Stimulated activated naive CD8-positive, alpha-beta T cell treated with anti-CD3 and anti-CD28 coated beads, Interleukin-15, Interleukin-2, amounts not matched to agents 100 ng/mL and 50 ng/mL, for 24 hours (primary cell): ENCODE measurements around the gene NMB.
"Not testable (repeated sequence)": the region's sequence is repeated elsewhere in the genome, so short reads cannot be mapped to it uniquely, and the experiment has no call there.

ENCODE experiments used
- H3K27ac Mint-ChIP-seq: one replicate; pipeline ENCODE4 v1.8.0; 2021; ENCODE audit warnings: mild to moderate bottlenecking, mixed read lengths
- H3K27me3 Mint-ChIP-seq: one replicate; pipeline ENCODE4 v1.8.0; 2021; ENCODE audit warnings: mixed read lengths
- H3K36me3 Mint-ChIP-seq: one replicate; pipeline ENCODE4 v1.8.0; 2021; ENCODE audit warnings: low read depth, mixed read lengths
- H3K4me1 Mint-ChIP-seq: one replicate; pipeline ENCODE4 v1.8.0; 2021; ENCODE audit warnings: low read depth, mixed read lengths
- H3K4me3 Mint-ChIP-seq: one replicate; pipeline ENCODE4 v1.8.0; 2021; ENCODE audit warnings: mild to moderate bottlenecking, mixed read lengths
- H3K9me3 Mint-ChIP-seq: one replicate; pipeline ENCODE4 v1.8.0; 2021; ENCODE audit warnings: mixed read lengths

Gene NMB, protein sequence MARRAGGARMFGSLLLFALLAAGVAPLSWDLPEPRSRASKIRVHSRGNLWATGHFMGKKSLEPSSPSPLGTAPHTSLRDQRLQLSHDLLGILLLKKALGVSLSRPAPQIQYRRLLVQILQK

GRCh38 chr15:84658080-84658787 lies at the start of gene NMB:
TSS of gene NMB (minus strand) at chr15:84658199. CDS start at chr15:84658152, 47 bp downstream.
- H3K4me3 Mint-ChIP-seq, result peak within 1 kb of the TSS; percentile 70
- no peaks in the 10 kb centered on the region for H3K36me3 Mint-ChIP-seq
- H3K27ac Mint-ChIP-seq, result peak within 1 kb of the TSS; percentile 71
- no peaks in the 10 kb centered on the region for H3K27me3 Mint-ChIP-seq
- H3K9me3 Mint-ChIP-seq, result no peaks in the 10 kb centered on the region
- peaks cover 39% of the 10 kb centered on the region for H3K4me1 Mint-ChIP-seq

DNA sequence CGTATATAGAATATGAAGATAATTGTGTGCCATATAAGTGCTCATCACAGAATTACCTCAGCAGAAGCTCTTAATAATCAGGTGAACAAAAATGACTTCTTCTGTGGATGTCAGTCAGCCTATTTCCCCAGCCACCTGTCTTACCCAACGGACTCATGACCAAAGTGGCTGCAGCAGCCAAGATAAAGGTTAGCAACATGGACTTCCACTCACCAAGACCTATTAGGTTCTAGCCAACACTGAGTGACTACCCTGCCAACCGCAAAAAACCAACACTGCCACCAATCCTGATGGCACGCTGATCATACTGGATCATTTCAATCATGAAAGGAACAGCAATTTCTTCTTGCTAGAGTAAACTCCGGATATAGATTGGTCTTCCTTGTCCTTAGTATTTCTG lies 45.8 kb upstream of the NMB start:
- H3K36me3 Mint-ChIP-seq, result peaks cover 22% of the 10 kb centered on the region
- H3K4me1 Mint-ChIP-seq, result peaks cover 67% of the 10 kb centered on the region
- no peaks in the 10 kb centered on the region for H3K9me3 Mint-ChIP-seq
- H3K27ac Mint-ChIP-seq, result no peak overlapping the region
- no peaks in the 10 kb centered on the region for H3K27me3 Mint-ChIP-seq
- H3K4me3 Mint-ChIP-seq, result no peak overlapping the region

DNA sequence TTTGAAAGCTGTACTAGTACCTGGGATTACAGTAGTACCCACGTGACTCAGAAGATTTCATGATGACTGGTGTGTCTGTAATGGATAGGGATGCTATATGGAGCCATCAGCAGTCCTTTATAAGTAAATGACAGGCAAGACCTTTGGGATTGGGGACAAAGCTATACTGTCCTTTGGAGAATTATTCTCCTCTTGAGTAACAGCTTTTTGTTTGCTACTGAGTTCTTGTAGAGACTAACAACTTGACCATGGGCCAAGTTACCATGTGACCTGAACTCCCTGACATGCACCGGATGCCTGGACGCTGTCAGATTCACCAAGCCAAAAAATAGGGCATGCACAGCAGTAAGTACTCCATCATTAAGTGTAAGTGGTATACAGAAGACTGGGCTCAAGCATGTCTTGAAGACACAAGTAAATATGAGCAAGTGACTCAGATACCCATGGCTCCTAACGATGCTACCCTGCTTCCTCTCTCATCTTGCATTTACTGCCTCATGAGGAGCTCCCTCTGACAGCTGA lies 45.0 kb upstream of the NMB start:
- Mint-ChIP-seq H3K27ac (no peak overlapping the region), H3K36me3 (peaks cover 19% of the 10 kb centered on the region), H3K4me3 (no peak overlapping the region), H3K4me1 (peaks cover 69% of the 10 kb centered on the region), H3K9me3 (no peaks in the 10 kb centered on the region), H3K27me3 (no peaks in the 10 kb centered on the region)

- Mint-ChIP-seq H3K27me3 (no peaks in the 10 kb centered on the region), H3K4me1 (peaks cover 71% of the 10 kb centered on the region), H3K9me3 (no peaks in the 10 kb centered on the region), H3K27ac (peak overlapping the region; percentile 86), H3K36me3 (peaks cover 15% of the 10 kb centered on the region), H3K4me3 (peak overlapping the region; percentile 30)
These were observed 41.7 kb upstream of the NMB start for GRCh38 chr15:84699538-84700191.

DNA sequence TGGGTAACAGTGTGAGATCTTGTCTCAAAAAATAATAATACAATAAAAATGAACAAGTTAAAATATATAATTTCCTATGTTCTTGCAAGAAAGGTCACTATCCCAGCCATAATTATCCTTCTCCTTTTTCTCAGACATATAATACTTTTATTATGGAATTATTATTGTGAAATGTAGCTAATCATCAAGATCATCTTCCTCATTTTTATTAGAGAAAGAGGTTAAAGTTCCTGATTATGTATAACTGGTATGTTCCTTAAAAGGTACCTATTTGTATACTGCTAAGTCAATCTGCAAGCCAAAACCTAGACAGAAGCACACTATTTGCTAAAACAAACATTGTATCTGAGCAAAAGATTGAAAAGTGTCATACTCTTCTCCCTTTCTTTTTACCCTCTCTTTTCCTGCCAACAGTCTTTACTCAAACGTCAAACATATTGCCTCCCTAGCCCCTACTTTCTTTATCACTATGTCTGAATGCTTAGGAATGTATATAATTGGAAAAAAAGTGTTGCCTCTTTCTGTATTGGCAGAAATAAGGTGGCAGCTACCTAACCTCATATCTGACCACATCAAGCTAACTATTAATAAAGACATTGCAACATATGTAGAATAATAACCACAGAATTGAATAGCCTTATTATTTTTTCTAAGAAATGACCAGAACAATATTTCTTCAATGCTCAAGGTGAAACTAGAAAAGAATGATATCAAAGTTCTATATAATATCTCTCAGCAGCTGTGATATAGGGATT lies 39.4 kb upstream of the NMB start:
- no peak overlapping the region for H3K4me3 Mint-ChIP-seq
- peaks cover 59% of the 10 kb centered on the region for H3K4me1 Mint-ChIP-seq
- no peaks in the 10 kb centered on the region for H3K9me3 Mint-ChIP-seq
- H3K27ac Mint-ChIP-seq, result peak overlapping the region; percentile 9
- no peaks in the 10 kb centered on the region for H3K27me3 Mint-ChIP-seq
- H3K36me3 Mint-ChIP-seq, result peaks cover 18% of the 10 kb centered on the region

DNA sequence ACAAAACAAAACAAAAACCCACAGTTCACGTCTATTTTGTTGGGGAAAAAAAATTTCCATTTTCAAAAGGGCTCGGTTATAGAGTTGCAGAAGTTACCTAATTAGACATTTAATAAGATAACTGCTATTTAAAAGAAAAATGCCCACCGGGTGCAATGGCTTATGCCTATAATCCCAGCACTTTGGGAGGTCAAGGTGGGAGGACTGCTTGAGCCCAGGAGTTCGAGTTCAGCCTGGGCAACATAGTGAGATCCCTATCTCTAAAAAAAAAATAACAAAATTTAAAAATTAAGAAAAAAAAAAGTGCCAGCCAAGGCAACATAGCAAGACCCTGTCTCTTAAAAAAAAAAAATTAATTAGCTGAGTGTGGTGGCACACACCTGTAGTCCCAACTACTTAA lies 38.8 kb upstream of the NMB start:
- Mint-ChIP-seq H3K4me1 (peaks cover 63% of the 10 kb centered on the region), H3K36me3 (peaks cover 20% of the 10 kb centered on the region), H3K27me3 (no peaks in the 10 kb centered on the region), H3K27ac (no peak overlapping the region), H3K4me3 (no peak overlapping the region), H3K9me3 (no peaks in the 10 kb centered on the region)

DNA sequence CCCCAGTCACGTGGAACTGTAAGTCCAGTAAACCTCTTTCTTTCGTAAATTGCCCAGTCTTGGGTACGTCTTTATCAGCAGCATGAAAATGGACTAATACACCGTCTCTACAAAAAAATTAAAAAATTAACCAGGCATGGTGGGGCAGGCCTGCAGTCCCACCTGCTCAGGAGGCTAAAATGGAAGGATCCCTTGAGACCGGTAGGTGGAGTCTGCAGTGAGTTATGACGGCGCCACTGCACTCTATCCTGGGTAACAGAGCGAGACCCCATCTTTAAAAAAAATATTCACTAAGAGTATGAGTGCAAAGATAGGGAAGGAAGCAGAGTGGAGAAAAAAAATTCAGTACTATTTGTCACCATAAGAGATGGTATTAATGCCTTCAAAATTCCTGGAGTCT lies 32.3 kb upstream of the NMB start:
- Mint-ChIP-seq H3K36me3 (peaks cover 54% of the 10 kb centered on the region), H3K9me3 (no peaks in the 10 kb centered on the region), H3K27ac (peak overlapping the region; percentile 38), H3K4me1 (peaks cover 41% of the 10 kb centered on the region), H3K4me3 (no peak overlapping the region), H3K27me3 (no peaks in the 10 kb centered on the region)

- no peaks in the 10 kb centered on the region for H3K27me3 Mint-ChIP-seq
- no peak overlapping the region for H3K27ac Mint-ChIP-seq
- peaks cover 59% of the 10 kb centered on the region for H3K36me3 Mint-ChIP-seq
- H3K4me1 Mint-ChIP-seq, result peaks cover 41% of the 10 kb centered on the region
- no peak overlapping the region for H3K4me3 Mint-ChIP-seq
- no peaks in the 10 kb centered on the region for H3K9me3 Mint-ChIP-seq
These were observed 31.9 kb upstream of the NMB start for GRCh38 chr15:84689858-84690257.

GRCh38 chr15:84686446-84686845 lies 28.4 kb upstream of the NMB start:
- H3K27ac Mint-ChIP-seq, result peak overlapping the region; percentile 79
- H3K4me3 Mint-ChIP-seq, H3K27me3 Mint-ChIP-seq, H3K9me3 Mint-ChIP-seq: not testable (repeated sequence)
- H3K36me3 Mint-ChIP-seq, result peaks cover 70% of the 10 kb centered on the region
- peaks cover 42% of the 10 kb centered on the region for H3K4me1 Mint-ChIP-seq

GRCh38 chr15:84685304-84685703 lies 27.3 kb upstream of the NMB start:
- Mint-ChIP-seq H3K27me3 (no peaks in the 10 kb centered on the region), H3K4me3 (no peak overlapping the region), H3K9me3 (no peaks in the 10 kb centered on the region), H3K4me1 (peaks cover 34% of the 10 kb centered on the region), H3K36me3 (peaks cover 72% of the 10 kb centered on the region), H3K27ac (no peak overlapping the region)

DNA sequence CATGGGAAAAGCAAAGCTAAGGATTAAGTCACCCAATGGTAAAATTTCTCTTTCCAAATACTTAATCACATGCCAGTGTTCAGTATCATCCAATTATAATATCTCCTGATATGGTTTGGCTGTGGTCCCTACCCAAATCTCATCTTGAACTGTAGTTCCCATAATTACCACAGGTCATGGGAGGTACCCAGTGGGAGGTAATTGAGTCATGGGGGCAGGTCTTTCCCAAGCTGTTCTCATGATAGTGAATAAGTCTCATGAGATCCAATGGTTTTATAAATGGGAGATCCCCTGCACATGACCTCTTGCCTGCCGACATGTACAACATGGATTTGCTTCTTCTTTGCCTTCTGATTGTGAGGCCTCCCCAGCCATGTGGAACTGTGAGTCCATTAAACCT lies 26.1 kb upstream of the NMB start:
- Mint-ChIP-seq H3K9me3 (no peaks in the 10 kb centered on the region), H3K27ac (no peak overlapping the region), H3K36me3 (peaks cover 75% of the 10 kb centered on the region), H3K27me3 (no peaks in the 10 kb centered on the region), H3K4me1 (peaks cover 31% of the 10 kb centered on the region), H3K4me3 (no peak overlapping the region)

DNA sequence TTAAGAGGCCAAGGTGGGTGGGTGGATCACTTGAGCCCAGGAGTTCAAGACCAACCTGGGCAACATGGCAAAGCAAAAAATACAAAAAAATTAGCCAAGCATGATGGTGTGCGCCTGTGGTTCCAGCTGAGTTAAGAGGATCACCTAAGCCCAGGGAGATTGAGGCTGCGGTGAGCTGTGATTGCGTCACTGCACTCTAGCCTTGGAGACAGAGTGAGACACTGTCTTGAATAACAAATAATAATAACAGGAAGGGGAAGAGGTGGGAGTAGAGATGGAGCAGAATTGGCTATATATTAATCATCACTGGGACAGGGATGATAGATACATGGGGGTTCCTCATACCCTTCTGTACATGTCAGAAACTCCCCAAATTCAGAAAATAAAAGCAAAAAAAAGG lies 23.8 kb upstream of the NMB start:
- H3K27ac Mint-ChIP-seq, result peak overlapping the region; percentile 37
- H3K27me3 Mint-ChIP-seq, result no peaks in the 10 kb centered on the region
- H3K4me3 Mint-ChIP-seq, result no peak overlapping the region
- no peaks in the 10 kb centered on the region for H3K9me3 Mint-ChIP-seq
- H3K36me3 Mint-ChIP-seq, result peaks cover 64% of the 10 kb centered on the region
- peaks cover 18% of the 10 kb centered on the region for H3K4me1 Mint-ChIP-seq

DNA sequence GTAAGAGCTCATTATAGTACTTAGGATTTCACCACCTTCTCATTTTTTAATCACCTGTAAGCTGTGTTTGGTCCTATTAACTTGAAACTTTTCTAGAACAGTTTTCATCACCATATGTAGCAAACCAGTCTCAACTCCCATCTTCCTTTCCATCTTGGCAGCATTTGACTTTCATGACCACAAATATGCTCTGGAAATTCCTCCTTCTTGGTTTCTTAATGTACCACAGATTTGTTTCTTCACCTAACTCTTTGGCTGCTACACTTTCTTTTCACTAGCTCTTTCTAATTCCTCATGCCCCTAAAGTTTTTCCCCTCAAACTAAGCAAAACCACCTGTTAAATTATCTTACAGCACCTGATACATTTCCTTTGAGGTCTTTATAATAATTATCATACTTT lies 13.2 kb upstream of the NMB start:
- Mint-ChIP-seq H3K9me3 (no peaks in the 10 kb centered on the region), H3K36me3 (peaks cover 57% of the 10 kb centered on the region), H3K4me1 (peaks cover 39% of the 10 kb centered on the region), H3K4me3 (no peak overlapping the region), H3K27ac (peak overlapping the region; percentile 65), H3K27me3 (no peaks in the 10 kb centered on the region)

- Mint-ChIP-seq H3K4me1 (peaks cover 41% of the 10 kb centered on the region), H3K4me3 (peak overlapping the region; percentile 1), H3K9me3 (no peaks in the 10 kb centered on the region), H3K36me3 (peaks cover 52% of the 10 kb centered on the region), H3K27me3 (no peaks in the 10 kb centered on the region), H3K27ac (peak overlapping the region; percentile 85)
These were observed 11.7 kb upstream of the NMB start for GRCh38 chr15:84669726-84670125.
